ENCODE results near the gene CLEC19A.

Gene CLEC19A

DNA sequence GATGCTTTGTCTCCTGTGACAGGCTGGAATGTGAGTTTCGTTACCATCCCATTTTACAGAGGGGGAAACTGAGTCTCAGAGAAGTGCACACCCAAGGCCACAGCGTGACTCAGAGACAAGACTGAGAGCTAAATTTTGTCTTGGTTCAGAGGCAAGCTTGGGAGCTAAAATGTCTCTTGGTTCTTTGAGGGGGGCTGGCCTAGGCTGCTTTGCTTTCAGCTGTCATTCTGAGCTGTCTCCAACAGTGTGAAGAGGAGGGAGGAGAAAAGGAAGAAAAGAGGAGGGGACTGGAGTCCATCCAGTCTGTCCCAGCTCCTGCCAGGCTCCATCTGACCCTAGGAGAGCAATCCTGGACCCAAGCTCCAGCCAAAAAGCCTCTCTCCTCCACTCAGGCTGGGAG is at the start of gene CLEC19A:
Gene CLEC19A, plus strand, starts transcription at position 301 of the 400 bp plus-strand sequence. CDS start 121 bp downstream, outside the sequence.
- DNase-seq = no peak

DNA sequence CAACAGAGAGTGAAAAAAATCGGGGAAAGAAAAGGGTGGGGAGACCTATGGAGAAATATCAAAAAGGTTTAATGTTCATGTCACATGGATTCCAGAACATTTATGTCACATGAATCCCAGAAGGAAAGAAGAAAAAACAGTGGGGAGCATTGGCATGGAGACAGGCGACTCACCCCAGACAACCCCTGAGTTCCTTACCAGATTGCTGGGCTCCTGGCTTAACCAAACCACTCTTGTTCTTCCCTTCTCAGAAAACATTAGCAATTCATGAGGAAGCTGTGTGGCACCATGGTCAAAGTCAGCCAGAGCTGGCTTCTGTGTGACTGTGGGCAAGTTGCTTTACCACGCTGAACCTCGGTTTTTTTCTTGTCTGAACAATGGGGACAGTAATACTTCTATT is 49.6 kb upstream of the CLEC19A start:
- no peak for DNase-seq

DNA sequence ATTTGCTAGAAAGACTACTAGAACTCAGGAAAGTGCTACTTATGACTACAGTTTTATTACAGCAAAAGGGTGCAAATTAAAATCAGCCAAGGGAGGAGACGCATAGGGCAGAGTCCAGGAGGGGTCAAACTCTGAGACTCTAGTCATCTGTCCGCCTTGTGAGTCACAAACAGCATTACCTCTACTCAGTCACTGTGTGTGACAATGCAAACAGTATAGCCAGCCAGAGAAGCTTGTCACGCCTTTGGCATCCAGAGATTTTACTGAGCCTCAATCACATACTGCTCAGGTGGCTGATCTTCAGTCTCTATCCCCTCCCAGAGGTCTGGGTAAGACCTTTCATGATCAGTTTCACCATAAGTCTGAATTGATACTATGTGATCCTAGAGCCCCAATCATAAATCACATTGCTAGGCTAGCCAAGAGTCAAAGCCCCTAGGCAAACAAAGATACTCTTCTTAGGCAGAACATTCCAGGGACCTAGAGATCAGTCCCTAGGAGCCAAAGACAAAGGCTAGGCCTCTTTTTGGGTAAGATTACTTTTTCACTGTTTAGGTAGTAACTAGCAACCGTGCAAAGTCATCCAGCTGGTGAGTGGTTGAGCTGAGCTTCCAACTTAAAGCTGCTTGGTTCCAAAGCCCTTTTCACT is 48.8 kb upstream of the CLEC19A start:
- DNase-seq = no peak

DNA sequence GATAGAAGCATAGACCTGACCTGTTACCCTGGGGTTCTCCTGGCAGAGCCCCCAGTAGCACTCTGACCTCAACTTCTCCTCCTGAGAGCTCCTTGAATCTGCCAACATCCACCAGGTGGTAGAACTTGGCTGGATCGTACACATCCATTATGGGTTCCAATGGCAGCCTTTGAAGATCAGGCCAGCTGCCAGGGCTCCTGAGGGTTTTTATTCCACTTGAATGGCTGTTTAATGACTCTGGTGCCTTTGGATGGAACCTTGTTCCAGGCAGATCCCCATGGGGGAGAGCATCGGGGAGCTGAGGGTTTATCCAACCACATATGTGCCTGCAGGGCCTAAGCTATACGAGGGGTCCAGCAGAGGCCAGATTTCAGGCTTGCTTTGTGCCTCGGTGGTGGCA is 47.1 kb upstream of the CLEC19A start:
- no peak for DNase-seq

DNA sequence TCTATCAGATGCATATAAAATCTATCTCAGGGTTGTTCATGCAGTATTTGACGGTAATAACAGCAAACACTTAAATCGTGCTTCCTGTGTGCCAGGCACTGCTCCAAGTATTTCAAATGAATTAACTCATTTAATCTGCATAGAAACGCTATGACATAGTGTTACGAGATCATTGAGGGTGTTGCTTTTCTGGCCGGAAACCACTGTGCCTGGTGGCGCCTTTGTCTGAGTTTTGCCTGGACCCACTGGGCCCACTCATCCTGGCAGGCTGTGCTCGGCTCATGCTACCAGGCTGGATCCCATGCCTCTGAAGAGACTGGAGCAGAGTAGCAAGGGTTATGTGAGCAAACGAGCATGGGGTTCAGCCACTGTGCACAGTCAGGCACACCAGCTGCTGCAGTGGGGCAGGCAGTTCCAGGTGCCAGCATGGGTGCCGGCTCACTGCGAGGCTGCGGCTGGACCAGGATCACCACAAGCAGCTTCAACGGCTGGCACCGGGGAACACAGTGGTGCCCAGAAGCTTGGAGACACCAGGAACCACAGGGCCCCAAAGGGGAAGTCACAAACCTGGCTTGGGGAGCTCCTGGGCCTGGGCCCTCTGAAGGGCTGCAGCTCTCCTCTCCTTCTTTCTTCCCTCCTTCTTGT is 45.9 kb upstream of the CLEC19A start:
- no peak for DNase-seq

DNA sequence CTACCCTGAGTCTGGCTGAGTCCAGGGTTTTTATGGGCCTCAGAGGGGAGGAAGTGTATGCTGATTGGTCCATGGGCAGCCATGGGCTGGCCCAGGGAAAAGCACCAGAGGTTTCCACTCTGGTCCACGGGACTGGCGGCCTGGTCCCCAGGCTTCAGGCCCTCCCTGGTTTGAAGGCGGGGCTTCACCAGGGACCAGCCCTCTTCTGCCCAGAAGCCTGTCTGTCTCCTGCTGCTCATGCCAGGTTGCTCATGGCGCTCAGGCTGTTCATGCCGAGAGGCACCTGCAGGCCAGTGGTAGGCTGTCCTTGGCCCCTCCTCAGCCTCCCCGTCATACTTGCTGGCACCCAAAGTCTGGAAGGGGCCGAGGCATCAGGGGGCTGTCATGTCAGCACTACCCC is 45.0 kb upstream of the CLEC19A start:
- DNase-seq = no peak

DNA sequence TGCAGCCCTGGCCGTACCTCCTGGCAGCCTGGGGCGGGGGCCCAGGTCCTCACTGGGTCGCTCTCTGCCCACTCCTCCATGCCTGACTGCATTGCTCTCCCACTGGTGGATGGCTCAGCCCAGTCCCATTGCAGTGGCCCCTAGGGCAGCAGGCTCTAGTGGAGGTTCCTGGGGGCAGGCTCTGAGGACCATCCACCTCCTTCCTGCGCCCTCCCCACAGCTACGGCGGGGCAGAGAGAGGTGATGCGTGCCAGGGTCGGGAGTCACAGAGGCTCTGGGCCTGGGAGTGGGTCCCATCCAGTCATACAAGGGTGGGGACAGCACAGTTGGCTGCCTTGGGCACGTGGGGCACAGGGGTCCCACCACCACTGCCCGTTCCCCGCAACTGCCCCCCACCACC is 44.0 kb upstream of the CLEC19A start:
- DNase-seq = no peak

DNA sequence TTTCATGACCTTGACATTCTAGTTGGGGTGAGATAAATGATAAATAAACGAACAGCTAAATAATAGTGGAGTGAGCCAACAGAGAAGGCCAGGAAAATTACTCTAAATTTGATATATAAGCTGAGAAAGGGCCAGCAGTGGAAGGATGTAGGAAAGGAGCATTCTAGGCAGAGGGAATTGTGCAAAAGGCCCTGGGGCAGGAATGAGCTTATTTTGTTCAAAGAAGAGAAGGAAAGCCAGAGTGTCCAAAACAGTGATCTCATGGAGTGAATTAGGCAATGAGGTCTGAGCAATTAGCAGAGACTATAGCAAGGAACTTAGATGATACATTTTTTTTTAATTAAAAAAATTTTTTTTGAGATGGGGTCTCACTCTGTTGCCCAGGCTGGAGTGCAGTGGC is 43.3 kb upstream of the CLEC19A start:
- no peak for DNase-seq

DNA sequence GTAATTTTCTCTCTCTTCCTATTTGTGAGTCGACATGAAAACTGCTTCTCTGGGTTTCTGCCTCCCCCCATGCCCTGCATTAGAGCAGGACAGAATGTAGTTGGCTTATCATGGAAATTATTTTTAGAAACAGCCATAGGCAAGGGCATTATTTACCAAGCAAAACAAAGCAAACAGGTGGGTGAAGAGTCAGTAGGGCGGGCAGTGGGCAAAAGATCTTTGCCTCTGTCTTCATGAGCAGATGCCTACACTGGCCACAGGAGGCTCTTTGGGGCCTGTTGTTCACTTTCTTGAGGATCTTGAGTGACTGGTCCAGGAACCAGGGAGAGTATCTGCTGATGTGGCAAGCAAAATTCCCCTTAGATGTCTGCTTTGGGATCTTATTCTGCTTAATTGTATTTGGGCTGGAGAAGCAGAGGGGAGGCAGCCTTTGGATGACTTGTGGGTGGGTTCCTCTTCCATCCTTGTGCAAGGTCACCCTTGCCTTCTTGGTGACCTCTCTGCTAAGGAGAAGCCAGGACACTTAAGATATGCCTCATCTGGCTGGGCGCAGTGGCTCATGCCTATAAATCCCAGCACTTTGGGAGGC is 42.5 kb upstream of the CLEC19A start:
- no peak for DNase-seq

DNA sequence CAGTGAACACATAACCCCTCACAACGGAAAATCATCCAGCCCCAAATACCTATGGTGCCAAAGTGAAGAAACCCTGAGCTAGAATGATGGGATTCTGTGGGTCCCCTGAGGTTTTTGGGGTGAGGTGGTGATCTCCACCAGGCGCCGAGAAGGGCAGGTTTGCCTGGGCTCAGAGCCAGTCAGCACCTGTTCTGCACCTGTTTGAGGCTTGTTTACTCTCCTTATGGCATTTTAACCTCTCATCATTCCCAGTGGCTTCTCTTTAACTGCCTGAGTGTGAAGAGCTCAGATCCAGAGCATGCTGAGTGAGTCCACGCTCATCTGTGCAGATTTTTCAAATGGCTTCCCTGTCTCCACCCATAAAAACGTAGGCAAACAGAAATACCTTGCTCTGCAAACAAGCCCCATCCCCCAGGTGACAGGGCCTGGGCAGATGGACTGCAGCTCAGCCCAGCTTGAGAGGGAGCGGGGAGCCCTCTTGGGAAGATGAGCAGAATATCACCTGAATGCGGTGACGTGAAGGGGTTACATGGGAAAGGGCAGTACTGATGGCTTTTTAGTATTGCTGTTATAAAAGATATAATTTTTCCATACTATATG is 40.1 kb upstream of the CLEC19A start:
- no peak for DNase-seq

DNA sequence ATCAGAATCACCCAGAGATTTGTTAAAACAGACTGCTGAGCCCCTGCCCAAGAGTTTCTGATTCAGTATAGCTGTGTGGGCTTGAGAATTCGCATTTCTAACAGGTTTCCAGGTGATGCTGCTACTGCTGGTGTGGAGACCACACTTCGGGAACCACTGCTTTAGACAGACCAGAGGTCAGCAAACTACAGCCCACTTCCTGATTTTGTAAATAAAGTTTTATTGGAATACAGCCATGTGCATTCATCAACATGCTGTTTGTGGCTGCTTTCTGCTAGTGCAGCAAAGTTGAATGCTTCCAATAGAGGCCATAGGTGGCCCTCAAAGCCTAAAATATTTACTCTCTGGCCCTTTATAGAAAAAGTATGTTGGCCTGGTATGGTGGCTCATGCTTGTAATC is 32.6 kb upstream of the CLEC19A start:
- DNase-seq = no peak

DNA sequence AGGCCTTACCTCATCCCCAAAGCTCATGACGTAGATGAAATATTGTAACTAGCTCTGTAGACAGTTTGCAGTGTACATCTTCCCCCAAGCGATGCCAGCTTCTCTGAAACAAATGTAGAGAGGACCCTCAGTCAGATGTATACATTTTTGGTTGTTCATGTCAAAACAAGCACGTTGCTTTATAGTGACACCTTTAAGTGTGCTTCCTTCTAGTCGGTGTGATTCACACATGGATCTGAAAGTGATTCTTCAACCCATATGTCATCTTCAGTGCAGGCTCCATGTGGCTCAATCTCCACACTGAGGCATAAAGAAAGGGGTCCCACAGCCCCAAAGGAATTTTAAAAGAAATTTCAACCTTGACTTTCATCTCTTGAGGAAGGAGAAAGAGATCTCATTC is 30.9 kb upstream of the CLEC19A start:
- no peak for DNase-seq

DNA sequence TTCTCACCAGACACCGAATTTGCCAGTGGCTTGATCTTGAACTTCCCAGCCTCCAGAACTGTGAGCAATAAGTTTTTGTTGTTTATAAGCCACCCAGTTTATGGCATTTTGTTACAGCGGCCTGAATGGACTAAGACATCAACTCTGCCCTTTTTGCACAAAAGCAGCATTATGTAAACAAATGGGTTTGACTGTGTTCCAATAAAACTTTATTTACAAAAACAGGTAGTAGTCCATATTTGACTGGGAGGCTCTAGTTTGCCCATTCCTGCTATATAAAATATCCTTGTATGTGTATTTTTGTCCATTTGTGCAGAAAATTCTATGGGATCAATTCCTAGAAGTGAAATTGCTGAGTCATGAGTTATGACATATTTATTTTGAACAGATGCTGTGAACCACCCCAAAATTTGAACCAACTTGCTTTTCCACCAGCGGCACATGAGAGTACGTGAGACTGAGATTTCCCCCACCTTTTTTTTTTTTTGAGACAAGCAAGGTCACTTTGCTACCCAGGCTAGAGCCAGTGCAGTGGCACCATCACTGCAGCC is 21.3 kb upstream of the CLEC19A start:
- no peak for DNase-seq

DNA sequence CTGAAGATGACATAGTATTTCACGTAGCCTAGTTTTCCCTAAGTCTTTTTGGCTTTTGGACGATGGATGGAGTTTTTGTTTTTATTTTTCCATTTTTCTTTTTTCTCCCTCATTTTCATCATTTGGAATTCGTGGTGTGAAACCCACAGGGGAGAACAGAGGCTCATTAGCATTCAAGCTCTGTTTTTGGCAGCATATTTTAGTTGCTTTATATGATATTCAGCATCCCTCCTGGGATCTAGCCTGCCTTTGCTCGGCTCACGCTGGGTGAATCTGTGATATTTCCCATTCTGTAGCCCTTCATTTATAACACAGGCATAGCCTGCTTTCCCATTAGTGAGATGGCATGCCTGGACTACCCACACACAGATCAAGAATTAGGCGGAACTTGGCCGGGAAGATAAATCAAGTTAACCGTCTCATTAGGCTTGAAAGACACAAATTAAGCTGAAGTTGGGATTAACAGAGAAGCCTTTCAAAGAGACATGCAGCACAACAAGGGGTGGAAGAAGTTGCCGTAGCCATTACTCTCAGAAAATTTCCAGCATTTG is 20.1 kb upstream of the CLEC19A start:
- no peak for DNase-seq

DNA sequence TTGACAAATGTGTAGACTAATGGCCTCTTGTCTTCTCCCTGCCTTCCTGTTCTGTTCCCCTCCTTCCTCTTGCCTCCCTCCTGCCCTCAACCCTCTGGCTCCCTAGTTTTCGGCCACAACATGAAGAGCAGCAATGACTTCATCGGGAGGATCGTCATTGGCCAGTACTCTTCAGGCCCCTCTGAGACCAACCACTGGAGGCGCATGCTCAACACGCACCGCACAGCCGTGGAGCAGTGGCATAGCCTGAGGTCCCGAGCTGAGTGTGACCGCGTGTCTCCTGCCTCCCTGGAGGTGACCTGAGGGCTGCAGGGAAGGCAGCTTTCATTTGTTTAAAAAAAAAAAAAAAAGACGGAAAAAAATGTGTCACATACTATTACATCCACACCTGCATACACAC is 18.8 kb upstream of the CLEC19A start:
- DNase-seq = no peak

DNA sequence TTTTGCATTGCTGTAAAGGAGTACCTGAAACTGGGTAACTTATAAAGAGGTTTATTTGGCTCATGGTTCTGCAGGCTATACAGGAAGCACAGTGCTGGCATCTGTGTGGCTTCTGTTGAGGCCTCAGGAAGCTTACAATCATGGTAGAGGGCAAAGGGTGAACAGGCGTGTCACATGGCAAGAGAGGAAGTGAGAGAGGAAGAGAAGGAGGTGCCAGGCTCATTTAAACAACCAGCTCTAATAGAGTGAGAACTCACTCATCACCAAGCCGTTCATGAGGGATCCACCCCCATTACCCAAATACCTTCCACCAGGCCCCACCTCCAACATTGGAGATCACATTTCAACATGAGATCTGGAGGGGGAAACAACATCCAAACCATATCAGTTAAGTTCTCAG is 16.4 kb upstream of the CLEC19A start:
- DNase-seq = no peak

DNA sequence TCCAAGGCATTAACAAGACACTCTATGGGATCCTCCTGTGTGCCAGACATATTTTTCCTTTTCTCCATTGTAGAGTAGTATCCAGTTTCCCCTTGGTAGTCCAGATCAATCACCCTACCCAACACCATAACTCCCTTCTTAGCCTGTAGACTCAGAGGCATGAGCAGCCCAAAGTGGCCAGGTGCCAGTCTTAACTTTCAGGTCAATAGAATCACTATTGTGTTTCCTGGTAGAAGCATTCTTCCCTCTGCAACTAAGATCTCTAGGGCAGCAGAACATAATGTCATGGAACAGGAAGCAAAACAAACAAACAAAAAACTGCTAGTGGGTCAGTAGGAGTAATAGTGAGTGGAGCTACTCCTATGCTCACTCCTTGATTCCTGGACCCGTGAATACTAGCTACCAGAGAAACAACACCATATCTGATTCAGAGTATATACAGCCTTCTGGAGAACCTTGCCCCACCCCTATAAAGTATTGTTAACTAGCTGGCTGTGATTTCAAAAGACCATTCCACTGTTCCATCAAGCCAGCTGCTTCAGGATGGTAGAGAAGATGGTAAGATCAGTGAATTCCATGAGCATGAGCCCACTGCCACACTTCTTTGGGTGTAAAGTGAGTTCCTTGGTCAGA is 11.2 kb upstream of the CLEC19A start:
- no peak for DNase-seq

DNA sequence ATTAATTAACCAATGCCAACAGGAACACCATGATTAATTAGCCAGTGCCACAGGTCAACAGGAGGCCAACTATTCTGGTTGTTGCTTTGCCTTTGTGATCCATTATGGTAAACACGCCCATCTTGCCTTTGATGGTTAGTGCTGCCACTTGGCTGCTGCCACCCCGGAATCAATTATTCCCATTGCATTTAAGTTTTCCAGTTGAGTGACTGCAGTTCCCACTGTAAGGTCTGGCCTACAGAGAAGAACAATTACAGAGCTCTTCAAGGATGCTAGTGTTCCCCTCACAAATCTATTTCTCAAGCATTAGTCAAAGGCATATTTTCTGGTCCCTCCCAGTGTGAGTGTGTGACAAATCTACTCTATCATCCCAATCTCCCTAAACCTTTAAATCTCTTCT is 7.1 kb upstream of the CLEC19A start:
- DNase-seq = no peak

DNA sequence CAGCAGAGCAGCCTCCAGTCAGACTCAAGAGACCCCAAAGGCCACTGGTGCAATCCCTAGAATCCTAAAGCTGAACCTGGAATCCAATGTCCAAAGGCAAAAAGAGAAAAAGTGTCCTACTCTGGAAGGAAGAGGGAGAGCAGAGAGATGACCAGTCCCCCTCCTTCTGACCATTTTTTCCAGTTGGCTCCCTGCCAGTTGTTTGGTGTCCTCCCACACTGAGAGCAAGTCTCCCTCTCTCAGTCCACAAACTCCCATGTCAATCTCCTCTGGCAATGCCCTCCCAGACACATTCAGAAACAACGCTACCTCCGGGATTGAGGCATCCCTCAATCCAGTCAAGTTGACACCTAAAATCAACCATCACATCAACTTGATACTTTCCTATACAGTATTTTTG is 4.3 kb upstream of the CLEC19A start:
- DNase-seq = no peak

DNA sequence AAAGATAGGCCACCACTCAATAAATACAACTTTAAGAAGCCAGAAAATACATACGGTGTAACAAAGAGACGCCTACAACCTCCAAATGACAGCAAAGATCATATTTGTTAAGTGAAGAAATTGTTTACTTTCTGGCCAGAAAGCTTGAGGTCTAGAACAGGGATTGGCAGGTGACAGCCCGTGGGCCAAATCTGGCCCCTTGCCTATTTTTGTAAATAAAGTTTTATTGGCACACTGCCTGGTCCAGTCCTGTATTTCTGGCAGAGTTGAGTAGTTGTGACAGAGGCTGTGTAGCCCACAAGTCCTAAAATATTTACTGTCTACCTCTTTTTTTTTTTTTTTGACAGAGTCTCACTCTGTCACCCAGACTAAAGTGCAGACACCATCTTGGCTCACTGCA is 3.4 kb upstream of the CLEC19A start:
- DNase-seq = no peak

DNA sequence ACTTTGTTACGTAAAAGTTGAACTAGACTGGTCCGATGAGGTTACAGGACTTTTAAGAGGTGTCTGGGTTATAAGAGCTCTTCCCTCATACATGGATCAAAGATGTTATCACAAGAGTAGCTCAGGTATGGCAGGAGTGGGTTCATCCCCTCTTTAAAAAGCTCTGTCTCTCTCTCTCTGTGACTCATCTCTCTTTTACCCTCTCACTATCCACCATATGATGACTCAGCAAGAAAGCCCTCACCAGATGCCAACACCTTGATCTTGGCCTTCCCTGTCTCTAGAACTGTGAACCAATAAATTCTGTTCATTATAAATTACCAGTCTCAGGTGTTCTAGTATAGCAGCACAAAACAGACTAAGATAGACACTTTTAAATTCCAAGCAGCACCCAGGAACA is 1.9 kb upstream of the CLEC19A start:
- no peak for DNase-seq

DNA sequence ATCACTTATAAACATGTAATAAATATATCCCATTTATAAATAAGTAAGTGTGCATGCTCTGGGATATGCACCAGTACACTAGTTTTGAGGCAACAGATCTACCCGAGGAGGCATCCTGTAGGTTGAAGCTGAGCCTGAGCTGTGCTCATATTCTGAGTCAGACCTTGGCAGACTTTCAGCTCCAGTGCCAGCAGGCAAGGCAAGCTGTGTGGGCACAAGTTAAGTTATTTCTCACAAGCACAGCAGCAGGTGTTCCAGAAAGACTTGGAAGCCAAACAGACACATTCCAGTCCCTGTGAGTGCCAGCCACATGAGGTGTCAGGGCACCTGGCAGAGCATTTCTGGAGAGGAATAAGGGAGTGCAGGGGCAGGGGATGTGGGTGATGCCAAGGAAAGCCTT is 1.3 kb upstream of the CLEC19A start:
- no peak for DNase-seq

DNA sequence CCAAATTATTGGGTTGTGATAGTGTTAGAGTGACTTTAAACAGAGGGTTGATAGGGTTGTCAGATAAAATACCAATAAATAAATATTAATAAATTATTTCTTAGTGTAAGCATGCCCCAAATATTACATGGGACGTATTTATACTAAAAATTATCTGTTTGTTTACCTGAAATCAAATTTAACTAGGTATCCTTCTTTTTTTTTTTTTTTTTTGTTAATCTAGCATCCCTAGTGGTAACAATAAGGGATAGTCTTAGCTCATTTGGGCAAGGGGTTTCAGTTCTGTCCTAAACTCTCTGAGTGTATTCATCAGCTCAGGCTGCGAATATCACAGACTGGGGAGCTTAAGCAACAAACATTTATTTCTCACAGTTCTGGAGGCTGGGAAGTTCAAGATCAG is 1.3 kb downstream of the CLEC19A start:
- no peak for DNase-seq
